Peyer's patch (tissue), 4 donors: ENCODE results near the gene LAMTOR2.

Experiments
- CTCF ChIP-seq, 6 experiments: fragments of 450-650 bp in 4 of 6; fragments of 200-600 bp in 2 of 6; sonication (generic) in 1 of 6; IDR thresholded peaks; one replicate each; pipeline ENCODE4 v1.5.1; 2017 to 2019; ENCODE audit warnings: antibody characterized with exemption in 6 of 6, mild to moderate bottlenecking in 3 of 6, moderate library complexity in 1 of 6
- POLR2A ChIP-seq, 2 donors: fragments of 450-650 bp; IDR thresholded peaks; one replicate each; pipeline ENCODE4 v1.5.1; 2017; ENCODE audit warnings: antibody characterized with exemption in 2 of 2, mild to moderate bottlenecking in 2 of 2, moderate library complexity in 2 of 2

- no peak for TF ChIP-seq POLR2A (IDR thresholded peaks at IDR 0.05)
- no peak for TF ChIP-seq CTCF (IDR thresholded peaks at IDR 0.05)
Measured at GRCh38 chr1:156067262-156067661, 12.7 kb downstream of the LAMTOR2 start.
